NCI-H510A (cell line): ENCODE results near the gene MRPS10.
A peak's percentile ranks its signal among the peaks of the same experiment; 100 is the strongest.

Experiments
- DNase-seq: peaks from one replicate; lab custom pipeline; 2025; lab: John Stamatoyannopoulos, UW

Gene MRPS10

DNA sequence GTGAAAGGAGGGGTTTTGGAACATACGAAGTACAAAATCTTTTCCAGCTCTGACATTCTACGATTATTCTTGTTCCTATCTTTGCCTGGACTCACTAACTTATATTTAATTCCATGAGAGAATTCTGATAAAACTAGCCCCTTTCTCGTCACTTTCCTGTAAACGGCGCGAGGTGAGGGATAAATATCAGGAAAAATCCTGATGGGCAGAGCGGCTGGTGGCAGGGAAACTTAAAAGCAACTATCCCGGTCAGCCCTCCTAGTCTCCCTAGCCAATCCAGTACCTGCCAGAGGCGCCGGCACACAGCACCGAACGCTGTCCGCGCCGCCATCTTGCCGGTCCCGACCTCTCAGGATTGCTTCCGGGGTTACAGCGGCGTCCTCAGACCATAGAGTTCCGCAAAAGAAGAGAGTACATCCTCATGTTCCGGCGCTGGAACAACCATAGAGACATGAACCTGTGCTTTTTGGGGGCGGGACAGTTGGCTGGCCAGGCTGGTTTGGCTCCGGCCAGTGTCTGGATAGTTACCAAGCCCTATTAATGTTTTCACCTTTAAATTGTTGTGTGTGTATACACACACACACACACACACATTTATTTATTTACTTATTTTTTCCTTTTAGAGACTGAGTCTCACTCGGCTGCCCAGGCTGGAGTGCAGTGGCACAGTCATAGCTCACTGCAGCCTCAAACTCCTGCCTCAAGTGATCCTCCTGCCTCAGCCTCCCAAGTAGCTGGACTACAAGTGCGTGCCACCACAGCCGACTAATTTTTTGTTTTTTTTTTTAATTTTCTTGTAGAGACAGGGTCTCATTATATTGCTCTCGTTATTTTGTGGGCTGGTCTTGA lies at the start of gene MRPS10:
TSS of gene MRPS10 (minus strand) at position 343 of the 849 bp plus-strand sequence. CDS start at position 331, 12 bp downstream.
- DNase-seq: peak; percentile 97

DNA sequence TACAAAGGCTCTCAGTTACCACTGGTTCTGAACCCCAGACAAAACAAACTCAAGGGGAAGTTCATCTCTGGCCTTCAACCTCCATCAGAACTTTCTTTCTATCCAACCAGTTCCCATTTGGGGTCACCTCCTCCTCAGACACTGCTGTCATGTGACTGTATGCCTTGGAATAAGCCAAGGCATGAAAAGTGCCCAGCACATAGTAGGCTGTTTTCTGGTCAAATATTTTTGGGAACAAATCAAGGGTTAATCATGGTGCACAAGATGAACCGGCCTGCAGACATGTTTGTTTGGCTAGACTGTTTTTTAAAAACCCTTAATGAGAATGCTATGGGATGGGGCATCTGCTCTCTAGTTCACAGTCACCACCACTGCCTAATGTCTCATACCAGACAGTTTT lies 48.9 kb upstream of the MRPS10 start:
- DNase-seq: no peak

DNA sequence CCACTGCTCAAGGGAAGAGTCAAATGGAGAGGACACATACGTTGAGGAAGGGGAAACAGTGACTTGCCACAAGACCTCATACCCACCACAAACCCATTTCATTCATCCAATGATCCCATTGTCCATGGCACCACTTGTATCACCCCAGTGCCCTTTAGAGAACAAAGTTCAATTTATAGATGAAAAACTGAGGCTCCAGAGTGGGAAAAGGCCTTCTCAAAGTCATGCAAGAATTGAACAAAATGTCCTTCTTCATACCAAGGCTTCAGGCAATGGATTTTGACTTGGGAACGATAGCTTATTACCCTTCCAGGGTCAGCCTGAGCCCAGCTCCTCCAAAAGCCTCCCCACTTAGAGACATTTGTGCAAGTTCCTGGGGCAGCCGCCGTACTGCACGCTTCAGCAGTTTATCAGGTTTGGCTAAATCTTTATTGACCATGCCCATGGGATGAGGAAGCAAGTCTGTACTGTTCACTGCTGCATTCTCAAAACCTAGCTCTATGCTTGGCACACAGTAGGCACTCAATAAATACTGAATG lies 47.3 kb upstream of the MRPS10 start:
- no peak for DNase-seq

DNA sequence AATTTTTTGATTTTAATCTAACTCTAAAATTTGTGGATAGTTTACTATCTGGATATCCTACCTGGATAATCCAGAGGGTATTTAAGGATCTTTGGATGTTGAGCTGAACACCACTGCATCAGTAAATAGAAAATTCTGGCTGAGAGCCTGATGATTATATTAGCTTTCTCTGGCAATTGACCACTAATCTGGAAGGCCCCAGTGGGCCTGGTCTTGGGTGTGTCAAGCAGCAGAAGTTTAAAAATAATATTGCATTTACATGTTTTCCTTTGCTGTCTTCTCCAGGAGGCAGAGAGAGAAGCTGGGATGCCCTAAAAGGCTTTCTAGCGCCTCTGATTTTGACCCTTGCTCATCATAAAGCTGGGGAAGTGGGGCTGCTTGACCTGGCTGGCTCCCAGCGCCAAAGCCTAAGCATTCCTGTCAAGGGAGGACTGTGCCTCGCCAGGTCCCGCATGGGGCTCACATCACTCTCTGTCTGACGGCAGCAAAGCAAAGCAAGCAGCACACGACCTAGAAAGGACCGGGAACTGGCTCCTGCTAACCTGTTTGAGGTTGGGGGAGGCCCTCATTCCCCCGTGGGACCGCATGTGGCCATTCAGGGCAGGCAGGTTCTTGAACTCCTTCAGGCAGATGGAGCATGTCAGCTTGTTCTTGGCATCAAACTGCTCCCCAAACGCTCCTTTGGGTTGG lies 46.6 kb upstream of the MRPS10 start:
- DNase-seq: no peak

DNA sequence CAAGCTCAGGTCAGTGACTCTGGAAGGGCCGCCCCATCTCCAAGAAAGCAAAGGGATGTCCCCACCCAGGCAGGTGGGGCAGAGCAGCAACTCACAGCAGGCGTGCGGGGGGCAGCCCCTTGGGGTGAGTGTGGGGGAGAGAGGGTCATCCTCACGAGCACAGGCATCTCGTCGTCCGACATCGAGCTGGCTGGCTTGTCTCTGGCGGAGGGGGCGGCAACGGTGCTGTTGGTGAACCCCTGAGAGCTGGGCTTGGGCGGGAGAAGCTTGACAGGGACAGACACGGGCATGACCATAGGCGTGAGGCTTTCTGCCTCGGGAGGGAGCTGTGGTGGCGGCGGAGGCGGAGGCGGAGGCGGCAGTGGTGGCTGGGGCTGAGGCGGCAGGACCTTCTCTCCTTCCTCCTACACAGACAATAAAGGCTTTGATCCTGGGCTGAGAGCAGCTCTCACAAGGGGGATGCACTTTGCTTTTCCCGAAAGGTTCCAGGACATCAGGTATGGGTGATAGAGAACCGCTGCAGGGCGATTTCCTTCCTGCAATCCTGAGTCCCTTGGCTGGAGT lies 45.6 kb upstream of the MRPS10 start:
- no peak for DNase-seq

DNA sequence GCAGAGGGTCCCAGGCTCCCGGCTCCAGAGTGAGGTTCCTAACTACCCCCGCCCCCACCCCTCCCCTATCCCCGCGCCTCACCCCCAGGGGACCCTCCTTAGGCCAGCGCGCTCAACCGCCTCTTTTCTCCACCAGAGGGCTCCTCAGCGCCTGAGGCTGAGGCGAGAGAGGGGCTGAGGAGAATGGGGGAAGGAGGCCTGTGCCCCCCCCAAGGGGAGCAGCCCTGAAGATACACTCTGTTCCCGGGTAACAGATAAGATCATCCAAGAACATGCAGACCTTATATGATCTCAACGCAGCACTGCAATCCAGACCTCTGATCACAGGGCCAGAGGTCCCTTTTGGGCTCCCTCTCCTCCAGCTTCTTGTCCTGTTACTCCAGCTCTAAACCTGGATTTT lies 43.3 kb upstream of the MRPS10 start:
- DNase-seq: no peak

DNA sequence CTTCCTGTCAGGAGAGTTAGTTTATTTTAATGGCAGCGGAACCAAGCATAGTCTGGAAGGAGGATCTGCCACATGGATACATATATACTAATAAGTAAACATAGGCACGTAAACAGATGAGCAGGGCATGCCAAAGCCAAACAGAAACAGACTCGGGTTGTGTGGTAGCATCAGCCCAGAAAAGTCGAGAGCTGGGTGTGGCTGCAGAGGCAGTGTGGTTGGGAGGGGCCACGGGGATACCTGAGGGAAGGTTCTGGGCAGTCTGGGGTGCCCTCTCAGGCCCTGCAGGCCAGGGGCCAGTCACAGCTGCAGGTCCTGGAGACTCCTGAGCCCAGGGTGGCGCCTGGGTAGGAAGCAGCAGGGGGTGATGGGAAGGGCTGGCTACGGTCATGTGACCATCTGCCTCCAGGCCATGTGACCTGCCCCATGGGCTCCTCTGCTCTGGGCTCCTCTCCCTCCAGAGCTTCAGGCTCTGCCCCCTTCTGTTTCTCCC lies 42.8 kb upstream of the MRPS10 start:
- no peak for DNase-seq

DNA sequence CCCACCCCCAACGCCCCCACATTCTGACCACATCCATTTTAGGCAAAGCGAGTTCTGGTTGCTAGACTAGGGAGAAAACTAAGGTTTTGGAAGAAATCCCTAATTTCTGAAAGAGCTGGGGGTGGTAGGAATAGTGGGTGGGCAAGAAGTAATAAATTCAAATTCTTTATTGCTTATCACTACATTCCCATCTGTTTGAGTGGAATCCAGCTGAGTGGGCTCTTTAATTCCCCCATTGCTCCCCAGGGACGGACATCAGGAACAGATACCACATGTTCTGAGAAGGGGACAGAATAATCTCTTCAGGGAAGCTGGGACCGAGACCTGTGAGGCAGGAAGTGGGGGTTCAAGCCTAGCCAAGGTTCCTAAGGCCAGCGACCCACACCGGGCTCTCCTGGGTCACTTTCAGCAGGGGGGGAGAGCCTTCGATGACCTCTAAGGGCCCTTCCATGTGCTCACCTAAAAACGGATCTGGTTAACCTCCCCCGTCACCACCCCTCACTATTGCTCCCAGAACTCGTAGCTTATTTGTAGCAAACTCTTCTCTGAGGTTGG lies 42.3 kb upstream of the MRPS10 start:
- DNase-seq: no peak

DNA sequence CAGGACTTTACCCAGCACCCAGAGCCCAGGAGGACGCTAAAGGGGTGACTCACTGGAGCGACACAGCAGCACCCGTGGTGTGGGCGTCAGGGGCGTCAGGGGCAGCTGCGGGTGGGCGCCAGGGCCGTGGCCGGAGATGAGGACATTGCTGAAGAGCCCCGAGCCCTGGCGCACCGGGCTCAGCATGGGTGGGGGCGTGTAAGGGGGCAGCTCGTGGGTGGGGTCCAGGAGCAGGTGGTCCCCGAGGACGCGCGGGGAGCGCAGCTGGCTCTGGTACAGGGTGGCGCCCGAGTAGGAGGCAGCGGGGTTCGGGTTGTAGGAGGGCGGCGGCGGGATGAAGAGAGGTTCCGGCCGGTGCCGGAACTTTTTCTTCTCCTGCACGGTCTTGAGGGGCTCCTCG lies 41.6 kb upstream of the MRPS10 start:
- no peak for DNase-seq

DNA sequence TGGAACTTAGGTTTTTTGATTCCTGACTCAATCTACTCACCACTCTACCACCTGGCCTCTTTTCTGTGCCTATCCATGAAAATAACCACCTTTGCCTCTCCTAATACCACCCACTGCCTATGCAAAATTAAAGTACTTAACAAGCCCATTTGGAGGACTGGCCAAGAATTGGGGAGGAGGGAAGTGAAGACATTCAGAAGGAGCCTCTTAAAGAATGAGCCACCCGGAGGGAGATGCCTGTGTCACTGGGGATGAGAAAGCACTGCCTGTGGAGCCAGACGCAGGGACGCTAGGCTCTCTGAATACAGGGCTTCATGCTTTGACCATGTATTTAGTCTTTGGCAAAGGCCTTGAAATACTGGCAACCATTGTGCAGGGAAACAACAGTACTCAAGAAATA lies 40.0 kb upstream of the MRPS10 start:
- no peak for DNase-seq

DNA sequence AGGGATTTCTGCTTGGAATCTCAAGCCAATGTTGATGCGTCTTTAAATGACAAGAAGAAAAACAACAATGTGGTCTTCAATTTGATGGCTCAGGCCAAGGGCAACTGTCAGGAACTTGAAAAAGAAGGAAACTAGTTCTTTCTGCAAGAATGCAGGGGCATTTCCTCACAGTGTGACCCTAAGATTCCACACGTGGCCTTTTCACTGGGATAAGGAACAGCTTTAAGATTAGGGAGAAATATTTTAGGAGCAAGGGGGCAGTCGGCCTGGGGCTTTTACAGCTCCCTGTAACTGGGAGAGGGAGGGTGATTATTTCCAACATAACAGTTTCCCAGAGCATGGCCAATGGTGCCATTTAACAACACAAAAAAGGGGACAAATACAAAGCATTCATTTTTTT lies 39.4 kb upstream of the MRPS10 start:
- DNase-seq: no peak

DNA sequence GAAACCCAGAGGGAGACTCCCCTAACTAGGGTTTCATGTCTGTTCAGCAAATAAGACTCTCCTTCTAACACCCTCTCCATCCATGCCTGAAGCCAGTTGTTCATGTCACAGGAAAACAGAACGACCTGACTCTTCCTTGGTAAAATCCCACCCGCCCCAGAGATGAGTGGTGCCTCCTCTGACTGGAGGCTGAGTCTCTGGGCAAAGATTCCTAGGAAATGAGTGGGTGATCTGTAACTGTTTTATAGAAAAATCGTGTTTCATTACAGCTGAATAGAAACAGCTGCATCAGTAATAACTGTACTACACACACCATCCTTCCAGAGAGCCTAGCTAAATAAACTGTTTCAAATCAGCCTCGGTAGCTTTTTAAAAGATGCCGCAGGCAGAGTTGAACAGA lies 37.4 kb upstream of the MRPS10 start:
- DNase-seq: no peak

DNA sequence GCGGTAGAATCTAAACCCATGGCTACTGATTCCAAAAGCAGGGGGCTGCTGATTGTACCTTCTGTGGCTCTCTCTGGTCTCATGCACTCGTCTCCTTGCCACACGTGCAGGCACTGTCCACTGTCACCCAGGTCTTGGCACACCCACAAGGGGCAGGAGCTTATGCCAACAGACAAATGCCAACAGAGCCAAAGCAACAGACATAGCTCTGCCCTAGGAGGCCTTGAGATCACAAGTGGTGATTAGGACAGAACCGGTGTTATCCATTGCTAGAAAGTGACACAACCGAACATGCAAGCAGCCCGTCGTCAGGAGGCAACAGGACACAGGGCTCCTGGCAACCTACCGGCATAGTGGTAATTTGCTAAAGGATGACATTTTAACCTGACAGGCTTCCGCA lies 36.8 kb upstream of the MRPS10 start:
- no peak for DNase-seq

DNA sequence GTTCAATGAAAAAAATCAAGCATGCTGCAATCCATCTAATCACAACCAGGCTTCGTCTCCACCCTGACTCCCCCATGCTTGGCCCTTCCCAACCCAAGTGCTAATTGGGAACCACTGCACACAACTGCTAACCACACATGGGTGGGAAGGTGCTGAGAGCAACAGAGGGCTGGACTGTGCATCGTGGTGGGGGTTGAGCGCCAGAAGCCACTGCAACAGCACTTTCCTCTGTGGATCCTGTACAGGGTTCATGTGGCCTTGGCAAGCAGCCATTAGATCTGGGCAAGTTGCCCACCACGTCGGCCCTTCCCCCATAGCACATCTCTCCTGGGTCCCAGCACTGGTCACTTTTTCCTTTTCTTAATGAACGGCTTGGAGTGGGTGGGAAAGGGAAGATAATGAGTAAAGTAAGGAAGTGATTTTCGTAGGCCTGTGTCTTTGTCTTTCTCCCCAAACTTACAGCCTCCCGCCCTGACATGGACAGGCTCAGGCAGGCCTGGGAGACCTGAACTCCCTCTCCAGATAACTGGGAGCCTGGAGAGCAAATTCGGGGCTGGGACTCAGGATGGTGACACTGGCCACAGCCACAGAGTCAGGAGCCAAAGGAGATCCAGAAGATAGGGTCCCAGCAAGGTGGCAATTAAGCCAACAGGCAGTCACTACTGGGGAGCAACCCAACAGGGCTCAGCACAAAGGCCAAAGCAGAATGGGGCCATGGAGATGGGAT lies 34.4 kb upstream of the MRPS10 start:
- no peak for DNase-seq

DNA sequence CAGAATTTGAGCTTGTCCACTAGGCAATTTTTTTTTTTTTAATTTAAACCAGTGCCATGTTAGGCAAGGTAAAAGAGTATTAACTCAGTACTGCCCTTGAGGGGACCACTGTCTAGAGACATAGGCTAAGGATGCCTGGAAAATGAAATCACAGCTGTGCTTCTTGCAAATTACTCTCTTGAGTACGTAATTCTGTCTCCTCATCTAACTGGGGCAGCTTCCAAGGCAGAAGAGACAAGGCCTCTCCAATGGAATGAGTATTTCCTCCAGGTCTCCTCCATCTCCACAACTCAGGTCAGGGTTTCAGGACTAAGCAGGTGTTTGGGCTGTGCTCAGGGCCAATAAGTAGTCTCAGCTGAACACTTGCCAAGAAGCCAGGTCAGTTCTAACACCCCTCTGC lies 33.8 kb upstream of the MRPS10 start:
- DNase-seq: no peak

DNA sequence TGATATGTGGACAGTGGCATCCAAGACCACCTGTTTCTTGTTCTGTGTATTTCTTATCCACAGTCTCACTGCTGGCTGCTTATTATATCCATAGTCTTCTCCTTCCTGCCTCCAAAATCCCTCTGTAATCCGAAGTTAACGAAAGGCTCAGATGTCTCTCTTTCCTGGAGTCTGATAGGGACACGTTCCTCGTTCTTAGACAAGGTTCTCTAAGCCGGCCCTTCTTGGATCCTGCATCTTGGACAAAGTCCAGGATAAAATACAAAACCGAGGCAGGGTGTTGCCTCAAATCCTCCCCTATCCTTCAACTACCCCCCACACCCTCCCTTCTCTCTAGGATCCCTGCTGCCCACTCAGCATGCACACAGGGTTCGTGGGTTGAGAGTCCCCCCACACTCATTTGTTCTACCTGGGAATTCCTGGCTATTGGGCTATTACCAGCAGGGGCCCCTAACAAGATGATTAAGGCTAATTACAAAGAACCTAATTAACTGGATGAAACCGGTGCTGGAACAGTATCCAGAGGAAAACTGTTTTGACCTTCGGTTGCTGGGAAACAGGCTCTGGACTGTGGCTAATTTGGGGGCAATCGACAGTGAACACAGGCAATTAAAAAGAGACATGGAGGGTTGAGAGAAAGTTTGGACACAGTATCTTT lies 32.7 kb upstream of the MRPS10 start:
- DNase-seq: no peak

DNA sequence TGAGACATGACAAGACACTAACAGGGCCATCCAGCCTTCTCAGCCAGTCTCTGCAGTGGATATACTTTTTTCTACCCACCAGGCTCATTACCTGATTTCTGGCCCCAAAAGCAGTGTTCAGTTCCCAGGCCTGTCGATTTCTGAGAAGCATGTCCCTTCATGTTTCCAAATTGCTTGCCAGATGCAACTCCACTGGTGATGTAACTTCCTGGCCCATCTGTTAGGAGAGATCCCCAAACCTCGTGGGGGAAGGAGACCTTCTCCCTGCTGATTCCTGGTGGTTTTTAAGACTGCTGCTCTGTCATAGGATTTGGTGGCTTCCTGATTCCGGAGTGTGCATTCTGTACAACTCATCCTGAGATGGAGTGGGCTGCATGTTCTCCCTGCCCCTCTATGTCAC lies 31.6 kb upstream of the MRPS10 start:
- DNase-seq: no peak

DNA sequence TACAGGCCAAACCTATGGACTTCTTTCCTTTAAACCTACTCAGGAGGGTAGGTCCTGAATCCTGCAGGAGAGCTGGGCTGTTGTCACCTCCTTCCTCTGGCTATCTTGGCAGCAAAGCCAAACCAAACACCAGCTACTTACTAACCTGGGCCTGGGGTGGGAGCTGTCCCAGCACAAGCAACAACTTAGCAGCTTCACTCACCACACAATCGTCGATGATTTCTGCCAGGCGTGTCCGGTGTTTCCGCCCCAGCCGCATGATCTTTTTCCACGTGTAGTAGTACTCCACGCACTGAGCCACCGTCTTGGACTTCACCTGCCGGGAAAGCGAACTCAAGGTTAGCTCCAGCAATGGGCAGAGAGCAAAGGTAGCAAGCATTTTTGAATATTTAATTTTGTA lies 25.4 kb upstream of the MRPS10 start:
- DNase-seq: no peak

DNA sequence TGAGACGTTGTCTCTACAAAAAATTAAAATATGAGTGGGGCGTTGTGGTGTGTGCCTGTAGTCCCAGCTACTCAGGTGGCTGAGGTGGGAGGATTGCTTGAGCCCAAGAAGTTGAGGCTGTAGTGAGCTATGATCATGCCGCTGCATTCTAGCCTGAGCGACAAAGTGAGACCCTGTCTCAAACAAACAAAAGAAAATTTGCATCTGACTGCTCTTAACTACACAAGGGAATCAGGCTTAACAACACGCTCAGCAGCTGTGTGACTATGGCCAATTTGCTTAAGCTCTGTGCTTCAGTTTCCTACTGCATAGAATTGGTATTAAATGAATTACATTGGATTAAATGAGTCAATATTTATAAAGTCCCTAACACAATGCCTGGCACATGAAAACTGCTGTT lies 24.3 kb upstream of the MRPS10 start:
- no peak for DNase-seq

DNA sequence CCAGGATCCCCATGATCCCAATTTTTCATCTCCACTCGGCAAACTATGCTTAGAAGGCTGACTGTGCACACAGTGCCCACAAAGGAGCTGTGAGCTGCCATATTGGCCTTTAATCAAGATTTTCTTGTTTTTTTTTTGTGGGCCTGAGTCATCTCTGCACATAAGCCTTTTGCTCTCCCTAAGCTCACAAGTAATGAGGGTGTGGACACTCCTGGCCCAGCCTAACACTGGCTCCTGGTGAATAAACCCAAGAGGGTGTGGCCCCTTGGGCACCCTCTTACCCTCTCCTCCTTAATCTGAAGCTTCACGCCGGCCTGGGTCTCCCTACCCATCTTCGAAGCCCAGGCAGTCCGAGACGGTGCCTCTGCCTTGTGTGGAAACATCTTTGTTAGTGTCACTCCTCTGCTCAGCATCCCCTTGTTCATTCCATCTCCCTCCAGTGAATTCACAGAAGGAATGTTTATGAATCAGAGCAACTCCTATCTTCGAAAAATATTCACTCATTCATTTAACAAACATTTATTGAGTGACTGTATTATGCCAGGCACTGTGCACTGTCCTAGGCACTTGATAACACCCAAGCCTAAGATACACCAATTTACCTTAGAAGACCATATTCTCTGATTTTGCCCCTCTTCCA lies 22.2 kb upstream of the MRPS10 start:
- no peak for DNase-seq

DNA sequence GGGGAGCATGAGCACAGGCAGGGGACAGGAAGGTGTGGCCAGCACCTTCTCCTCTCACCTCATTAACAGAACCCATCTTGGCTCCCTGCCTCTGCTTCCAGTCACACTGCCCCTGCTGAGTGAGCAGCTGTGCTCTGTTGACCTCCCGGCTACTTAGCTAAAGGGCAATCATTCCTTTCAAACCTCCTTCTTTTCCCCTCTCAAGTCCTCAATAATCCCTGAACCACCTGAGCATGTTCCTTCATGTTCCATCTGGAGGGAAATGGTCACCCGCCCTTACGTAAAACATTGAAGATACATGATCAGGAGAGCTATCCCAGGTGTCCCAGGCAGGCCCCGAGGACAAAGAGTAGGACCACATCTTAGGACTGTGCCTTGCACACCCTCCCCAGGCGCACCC lies 21.7 kb upstream of the MRPS10 start:
- no peak for DNase-seq
